H1 (cell line): ENCODE measurements around the gene NPY5R. TPM values are rescaled to one million over a fixed set of nuclear protein-coding genes. Genes with fewer than 3 reads are reported as not detected.

Experiments
- CEBPB ChIP-seq: IDR thresholded peaks from 2 replicates; pipeline ENCODE4 v1.6.1; 2012; ENCODE audit warnings: low read depth, low read length
- CHD7 ChIP-seq: fragments of 300-600 bp; sonication (generic); IDR thresholded peaks from 2 replicates; pipeline ENCODE4 v1.7.1; 2012; ENCODE audit warnings: low read length, moderate library complexity, mild to moderate bottlenecking, inconsistent platforms; ENCODE audit not compliant: insufficient replicate concordance
- EZH2 ChIP-seq: fragments of 200-600 bp; sonication (generic); IDR thresholded peaks from 2 replicates; pipeline ENCODE4 v1.7.1; 2012; ENCODE audit warnings: low read depth, mild to moderate bottlenecking, moderate library complexity, low read length, inconsistent platforms; ENCODE audit not compliant: severe bottlenecking
- GABPA ChIP-seq: IDR thresholded peaks from 2 replicates; pipeline ENCODE4 v1.6.1; 2011; ENCODE audit warnings: mild to moderate bottlenecking, low read length, moderate library complexity, borderline replicate concordance; ENCODE audit not compliant: insufficient read depth
- HDAC2 ChIP-seq, 2 experiments: fragments of 300-600 bp in 1 of 2; sonication (generic) in 1 of 2; IDR thresholded peaks; 2 replicates each; pipeline ENCODE4 v1.6.1; 2011 to 2012; ENCODE audit warnings: low read depth in 2 of 2, low read length in 2 of 2, mild to moderate bottlenecking in 2 of 2, moderate library complexity in 2 of 2, borderline replicate concordance in 1 of 2, inconsistent platforms in 1 of 2
- SP1 ChIP-seq: IDR thresholded peaks from 2 replicates; pipeline ENCODE4 v1.6.1; 2011; ENCODE audit warnings: low read depth, low read length
- ZNF274 ChIP-seq: IDR thresholded peaks from 2 replicates; pipeline ENCODE4 v1.7.0; 2012; ENCODE audit warnings: low read length, borderline replicate concordance; ENCODE audit errors: extremely low read depth
- polyA plus RNA-seq, 7 experiments: library from polyadenylated mRNA; depleted of rRNA in 3 of 7; stranded (reverse) in 5 of 7; unstranded in 2 of 7; fragments of >200 nt in 5 of 7; fragments of 200-250 nt in 2 of 7; gene quantifications; 1 replicate in 5 of 7; 2 replicates in 1 of 7; 4 replicates in 1 of 7; pipeline versions ENCODE4 v1.2.1 to v1.2.3, GENCODE V29; 2011 to 2013; ENCODE audit warnings: missing spikeins in 2 of 7, mixed read lengths in 2 of 7
- total RNA-seq: library from RNA; stranded (reverse); fragmentation: NEBNext Ultra II Directional; extraction: Animal tissue kit (Norgen Biotek cat#: 25700); gene quantifications from 2 replicates; pipeline ENCODE4 v1.2.1, GENCODE V29; 2021
- TF ChIP-seq, protein P1 (sequence below): IDR thresholded peaks from 2 replicates; pipeline ENCODE4 v1.6.1; 2012; ENCODE audit warnings: inconsistent platforms
- TF ChIP-seq, protein P2 (sequence below): IDR thresholded peaks from 2 replicates; pipeline ENCODE4 v1.6.1; 2011; ENCODE audit warnings: low read length, improper control_type of control experiment

NPY5R gene
- total and polyA plus RNA-seq, 2 of the 8 experiments (the other 6 are each of a cell fraction or from before 2014, with no cell fraction given) = 1.5 to 1.9 TPM

- TF ChIP-seq CHD7 (no peak), GABPA (no peak), EZH2 (no peak), SP1 (no peak), CEBPB (no peak), HDAC2 (IDR thresholded peaks at IDR 0.05; ENCODE audit: borderline replicate concordance in 1 of 2, low read depth in 2 of 2, low read length in 2 of 2) (no peak), ZNF274 (no peak)
- TF ChIP-seq, protein P1, sequence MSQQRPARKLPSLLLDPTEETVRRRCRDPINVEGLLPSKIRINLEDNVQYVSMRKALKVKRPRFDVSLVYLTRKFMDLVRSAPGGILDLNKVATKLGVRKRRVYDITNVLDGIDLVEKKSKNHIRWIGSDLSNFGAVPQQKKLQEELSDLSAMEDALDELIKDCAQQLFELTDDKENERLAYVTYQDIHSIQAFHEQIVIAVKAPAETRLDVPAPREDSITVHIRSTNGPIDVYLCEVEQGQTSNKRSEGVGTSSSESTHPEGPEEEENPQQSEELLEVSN = no peak
- TF ChIP-seq, protein P2, sequence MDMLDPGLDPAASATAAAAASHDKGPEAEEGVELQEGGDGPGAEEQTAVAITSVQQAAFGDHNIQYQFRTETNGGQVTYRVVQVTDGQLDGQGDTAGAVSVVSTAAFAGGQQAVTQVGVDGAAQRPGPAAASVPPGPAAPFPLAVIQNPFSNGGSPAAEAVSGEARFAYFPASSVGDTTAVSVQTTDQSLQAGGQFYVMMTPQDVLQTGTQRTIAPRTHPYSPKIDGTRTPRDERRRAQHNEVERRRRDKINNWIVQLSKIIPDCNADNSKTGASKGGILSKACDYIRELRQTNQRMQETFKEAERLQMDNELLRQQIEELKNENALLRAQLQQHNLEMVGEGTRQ = no peak
Measured at GRCh38 chr4:163309466-163309865, 34.2 kb upstream of the NPY5R start (continued).
